ENCODE measurements around the gene CAMTA2. TPM values are rescaled to one million over a fixed set of nuclear protein-coding genes. Genes with fewer than 3 reads are reported as not detected.
A peak's percentile ranks its signal among the peaks of the same experiment; 100 is the strongest.

The CAMTA2 gene
- total RNA-seq, 1 donor from 2014 or later, result 42.3 TPM

DNA sequence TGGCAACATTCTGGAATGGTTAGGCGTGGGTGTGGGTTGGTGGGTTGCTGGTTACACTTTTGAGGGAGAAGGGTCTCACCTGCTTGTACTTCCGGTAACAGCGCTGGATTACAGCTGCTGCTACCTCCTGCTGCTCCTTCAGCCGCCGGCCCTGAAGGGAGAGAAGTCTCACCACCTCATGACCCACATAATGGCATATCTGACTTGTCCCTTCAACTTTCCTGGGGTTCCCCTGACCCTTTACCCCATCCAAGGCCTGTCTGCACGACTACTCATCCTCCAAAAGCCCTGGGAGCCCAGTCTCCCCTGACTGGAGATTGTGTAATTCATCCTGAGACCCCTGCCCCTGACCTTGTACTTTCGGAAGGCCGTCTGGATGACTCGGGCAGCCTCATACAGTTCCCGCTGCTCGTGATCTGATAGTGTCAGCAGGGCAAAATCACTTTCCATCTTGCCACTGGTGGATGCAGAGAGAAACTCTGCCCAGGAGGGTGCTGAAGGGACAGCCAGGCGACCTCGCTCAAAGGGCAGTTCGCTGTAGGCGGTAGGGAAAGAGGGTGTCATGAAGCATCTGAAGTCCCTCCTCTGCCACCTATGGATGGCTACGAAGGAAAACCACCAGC, 17.8 kb downstream of the CAMTA2 start:
- TF ChIP-seq, protein P1, sequence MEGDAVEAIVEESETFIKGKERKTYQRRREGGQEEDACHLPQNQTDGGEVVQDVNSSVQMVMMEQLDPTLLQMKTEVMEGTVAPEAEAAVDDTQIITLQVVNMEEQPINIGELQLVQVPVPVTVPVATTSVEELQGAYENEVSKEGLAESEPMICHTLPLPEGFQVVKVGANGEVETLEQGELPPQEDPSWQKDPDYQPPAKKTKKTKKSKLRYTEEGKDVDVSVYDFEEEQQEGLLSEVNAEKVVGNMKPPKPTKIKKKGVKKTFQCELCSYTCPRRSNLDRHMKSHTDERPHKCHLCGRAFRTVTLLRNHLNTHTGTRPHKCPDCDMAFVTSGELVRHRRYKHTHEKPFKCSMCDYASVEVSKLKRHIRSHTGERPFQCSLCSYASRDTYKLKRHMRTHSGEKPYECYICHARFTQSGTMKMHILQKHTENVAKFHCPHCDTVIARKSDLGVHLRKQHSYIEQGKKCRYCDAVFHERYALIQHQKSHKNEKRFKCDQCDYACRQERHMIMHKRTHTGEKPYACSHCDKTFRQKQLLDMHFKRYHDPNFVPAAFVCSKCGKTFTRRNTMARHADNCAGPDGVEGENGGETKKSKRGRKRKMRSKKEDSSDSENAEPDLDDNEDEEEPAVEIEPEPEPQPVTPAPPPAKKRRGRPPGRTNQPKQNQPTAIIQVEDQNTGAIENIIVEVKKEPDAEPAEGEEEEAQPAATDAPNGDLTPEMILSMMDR (IDR thresholded peaks at IDR 0.05; ENCODE audit: unreplicated experiment), result no peak
- Mint-ChIP-seq H3K4me3 (ENCODE audit: unreplicated experiment) (no peak overlapping the region), H3K36me3 (ENCODE audit: low read depth, unreplicated experiment) (peaks cover 48% of the 10 kb centered on the region), H3K4me1 (ENCODE audit: unreplicated experiment) (peaks cover 12% of the 10 kb centered on the region), H3K27me3 (ENCODE audit: unreplicated experiment) (peaks cover 12% of the 10 kb centered on the region), H3K9me3 (ENCODE audit: unreplicated experiment) (no peaks in the 10 kb centered on the region), H3K27ac (ENCODE audit: unreplicated experiment) (no peak overlapping the region)
- no peak for DNase-seq (ENCODE audit: low spot score)

DNA sequence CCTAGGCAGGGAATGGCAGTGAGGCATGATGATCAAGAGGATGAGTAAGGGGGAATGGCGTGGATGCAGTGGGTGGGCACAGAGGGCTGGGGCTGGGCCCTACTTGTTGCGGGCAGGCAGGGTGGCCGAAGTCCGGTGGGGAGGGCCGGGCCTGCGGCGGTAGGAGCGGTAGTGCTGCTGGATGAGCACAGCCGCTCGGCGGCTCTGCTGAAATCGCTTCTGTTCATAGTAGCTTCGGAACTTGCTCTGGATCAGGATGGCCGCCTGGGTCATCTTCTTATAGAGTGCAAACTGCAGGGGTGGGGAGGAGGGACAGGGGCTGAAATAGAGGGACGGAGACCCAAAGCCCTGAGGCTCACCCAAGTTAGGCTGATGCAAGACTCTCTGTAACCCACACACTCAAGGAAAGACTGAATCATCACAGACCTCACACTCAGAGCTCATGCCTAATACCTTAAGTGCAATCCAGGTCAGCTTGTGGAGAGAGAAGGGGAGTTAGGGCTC, 18.4 kb downstream of the CAMTA2 start:
- peak overlapping the region; percentile 61 for H3K27ac Mint-ChIP-seq (ENCODE audit: unreplicated experiment)
- peaks cover 9% of the 10 kb centered on the region for H3K27me3 Mint-ChIP-seq (ENCODE audit: unreplicated experiment)
- H3K4me3 Mint-ChIP-seq (ENCODE audit: unreplicated experiment), result no peak overlapping the region
- DNase-seq (ENCODE audit: low spot score), result no peak
- TF ChIP-seq, protein P1 (IDR thresholded peaks at IDR 0.05; ENCODE audit: unreplicated experiment), result no peak
- no peaks in the 10 kb centered on the region for H3K9me3 Mint-ChIP-seq (ENCODE audit: unreplicated experiment)
- H3K4me1 Mint-ChIP-seq (ENCODE audit: unreplicated experiment), result peaks cover 12% of the 10 kb centered on the region
- H3K36me3 Mint-ChIP-seq (ENCODE audit: low read depth, unreplicated experiment), result peaks cover 43% of the 10 kb centered on the region

DNA sequence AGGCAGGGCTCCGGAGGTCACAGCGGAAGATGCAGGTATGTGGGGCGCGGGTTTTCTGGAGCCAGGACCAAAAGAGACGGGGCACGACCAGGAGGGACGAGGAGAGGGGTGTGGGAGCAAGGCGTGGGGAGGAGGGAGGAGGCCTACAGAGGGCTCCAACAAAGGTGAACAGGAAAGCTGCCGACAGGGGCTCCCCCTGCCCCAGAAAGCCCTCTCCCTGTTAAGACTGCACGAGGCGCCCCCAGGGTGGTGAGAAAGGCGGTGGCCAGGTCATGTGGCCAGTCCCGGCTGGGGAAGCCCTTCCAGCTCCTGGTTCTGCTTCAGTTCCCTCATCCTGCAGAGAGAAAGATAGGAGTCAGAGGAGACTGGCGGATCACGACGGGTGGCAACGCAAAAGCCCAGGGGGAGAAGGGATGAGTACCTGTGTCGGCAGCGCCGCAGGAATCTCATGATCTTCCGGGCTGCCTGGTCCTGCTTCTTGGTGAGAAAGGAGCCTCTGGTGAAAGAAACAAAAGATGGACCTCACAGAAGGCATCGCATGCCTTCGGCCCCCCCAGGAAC, 18.9 kb downstream of the CAMTA2 start:
- Mint-ChIP-seq H3K27ac (ENCODE audit: unreplicated experiment) (peak overlapping the region; percentile 61), H3K4me3 (ENCODE audit: unreplicated experiment) (no peak overlapping the region), H3K27me3 (ENCODE audit: unreplicated experiment) (peaks cover 9% of the 10 kb centered on the region), H3K9me3 (ENCODE audit: unreplicated experiment) (no peaks in the 10 kb centered on the region), H3K4me1 (ENCODE audit: unreplicated experiment) (peaks cover 12% of the 10 kb centered on the region), H3K36me3 (ENCODE audit: low read depth, unreplicated experiment) (peaks cover 38% of the 10 kb centered on the region)
- DNase-seq (ENCODE audit: low spot score), result peak; percentile 32
- TF ChIP-seq, protein P1 (IDR thresholded peaks at IDR 0.05; ENCODE audit: unreplicated experiment), result no peak

DNA sequence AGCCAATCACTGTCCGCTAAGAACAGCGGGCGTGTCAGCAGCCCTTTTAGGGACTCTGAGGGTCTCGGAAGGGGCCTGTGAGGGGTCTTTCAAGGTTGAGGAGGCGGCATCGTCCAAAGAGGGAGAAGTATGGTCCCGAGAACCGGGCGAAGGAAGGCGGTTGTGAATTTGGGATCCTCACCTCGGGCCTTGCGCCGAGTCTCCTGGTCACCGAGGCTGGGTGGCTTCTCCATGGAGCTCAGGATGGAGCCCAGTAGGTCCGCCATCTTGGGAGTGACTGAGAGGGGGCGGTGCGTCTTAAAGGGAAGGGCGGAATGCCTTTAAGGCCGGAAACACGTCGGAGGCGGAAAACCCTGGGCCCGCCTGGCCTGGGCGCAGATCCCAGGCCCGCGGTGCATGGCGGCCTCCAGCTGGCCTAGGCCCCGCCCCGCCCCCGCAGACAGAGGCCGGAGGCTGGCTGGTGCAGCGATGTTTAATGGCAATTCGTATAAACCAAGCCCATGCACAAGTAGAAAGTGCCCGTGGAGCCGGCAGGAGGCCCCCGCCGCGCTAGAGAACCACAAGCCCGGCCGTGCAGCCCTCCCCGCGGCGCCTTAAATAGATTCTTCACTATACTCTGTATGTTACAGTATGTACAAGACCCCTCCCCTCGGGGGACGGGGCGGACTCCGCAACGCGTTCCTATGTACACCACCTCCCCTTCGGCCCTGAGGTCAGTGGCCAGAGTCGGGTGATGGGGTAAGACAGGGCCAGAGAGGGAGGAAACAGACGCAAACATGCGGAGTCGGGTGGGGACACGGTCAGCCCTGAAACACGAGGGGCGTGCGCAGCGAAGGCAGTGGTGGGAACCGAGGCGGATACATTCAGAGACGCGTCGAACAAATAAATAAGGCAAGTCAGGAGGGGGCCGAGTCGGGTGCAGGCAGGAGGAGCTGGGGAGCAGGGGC, 19.7 kb downstream of the CAMTA2 start, which contains the start of gene SPAG7:
Gene SPAG7, minus strand, starts transcription at position 279 of the 947 bp plus-strand sequence. Its CDS starts 13 bp downstream, at position 266.
- peaks cover 8% of the 10 kb centered on the region for H3K27me3 Mint-ChIP-seq (ENCODE audit: unreplicated experiment)
- H3K27ac Mint-ChIP-seq (ENCODE audit: unreplicated experiment), result no peak within 1 kb of the TSS
- no peak within 1 kb of the TSS for H3K4me3 Mint-ChIP-seq (ENCODE audit: unreplicated experiment)
- no peaks in the 10 kb centered on the region for H3K9me3 Mint-ChIP-seq (ENCODE audit: unreplicated experiment)
- TF ChIP-seq, protein P1 (IDR thresholded peaks at IDR 0.05; ENCODE audit: unreplicated experiment), result no peak
- DNase-seq (ENCODE audit: low spot score), result peak; percentile 96
- peaks cover 34% of the 10 kb centered on the region for H3K36me3 Mint-ChIP-seq (ENCODE audit: low read depth, unreplicated experiment)
- H3K4me1 Mint-ChIP-seq (ENCODE audit: unreplicated experiment), result peaks cover 12% of the 10 kb centered on the region

All from endothelial cell (in vitro differentiated cells).